ENCODE results near the gene SLC35F5. TPM values are rescaled to one million over a fixed set of nuclear protein-coding genes. Genes with fewer than 3 reads are reported as not detected.

SLC35F5 gene
- total and polyA plus RNA-seq, 2 experiments from 2014 or later, result 10.9 to 30.5 TPM

GRCh38 chr2:113755035-113755834 lies 1.2 kb downstream of the SLC35F5 start (continued):
- no peak for TF ChIP-seq CREB1 (CRISPR knock-in tag; IDR thresholded peaks at IDR 0.05; ENCODE audit: low read depth)
- no peak for TF ChIP-seq ZNF114 (CRISPR knock-in tag; IDR thresholded peaks at IDR 0.05)
- no peak for TF ChIP-seq ZNF462 (CRISPR knock-in tag; IDR thresholded peaks at IDR 0.05)
- TF ChIP-seq NANOG (IDR thresholded peaks at IDR 0.05; ENCODE audit: borderline replicate concordance), result no peak
- no peak for TF ChIP-seq EZH2phosphoT487 (IDR thresholded peaks at IDR 0.05; ENCODE audit: unreplicated experiment)
- no peak for TF ChIP-seq POLR2AphosphoS5 (IDR thresholded peaks at IDR 0.05; ENCODE audit: low read depth)
- TF ChIP-seq STAT1 (IDR thresholded peaks at IDR 0.05; ENCODE audit: unreplicated experiment), result no peak

- H3K27ac Mint-ChIP-seq, result no peak overlapping the region
- no peak overlapping the region for H2AFZ ChIP-seq
- H3K36me3 Mint-ChIP-seq (ENCODE audit: low read depth), result peaks cover 7% of the 10 kb centered on the region; the same call in 2 of the 3 replicates
- DNase-seq (ENCODE audit: low spot score), result no peak
- no peak overlapping the region for H3K4me3 ChIP-seq
- H3K4me1 Mint-ChIP-seq, result peaks cover 7% of the 10 kb centered on the region; the same call in 2 of the 3 replicates
- H3K27me3 ChIP-seq (ENCODE audit: insufficient read depth), result peaks cover 4% of the 10 kb centered on the region; the same call in 1 of the 2 replicates
- H3K27me3 Mint-ChIP-seq (ENCODE audit: insufficient read depth, low read depth, poor library complexity), result peaks cover 5% of the 10 kb centered on the region
- H3K27ac ChIP-seq (ENCODE audit: low read depth), result no peak overlapping the region
- H3K4me2 ChIP-seq, result no peak overlapping the region
- no peaks in the 10 kb centered on the region; the same call in 1 of the 2 replicates for H4K20me1 ChIP-seq (replicated peaks; ENCODE audit: insufficient read depth)
- H3K79me2 ChIP-seq (replicated peaks; ENCODE audit: insufficient read depth), result peaks cover 18% of the 10 kb centered on the region
- no peaks in the 10 kb centered on the region for H3K9me2 ChIP-seq (ENCODE audit: insufficient read depth)
- H3F3A ChIP-seq (replicated peaks; ENCODE audit: low read depth), result no peaks in the 10 kb centered on the region
- no peak for ATAC-seq
- H3K9me3 Mint-ChIP-seq, result peaks cover 2% of the 10 kb centered on the region; the same call in 1 of the 3 replicates
- H3K4me1 ChIP-seq (ENCODE audit: insufficient read depth), result no peaks in the 10 kb centered on the region; the same call in 1 of the 2 replicates
- 0 out of 2 replicates have a peak, but pooled peaks cover 4% of the 10 kb centered on the region for H3K36me3 ChIP-seq (ENCODE audit: insufficient read depth)
- no peak overlapping the region for H3K4me3 Mint-ChIP-seq
- TF ChIP-seq ZNF331 (CRISPR knock-in tag; IDR thresholded peaks at IDR 0.05; ENCODE audit: low read depth), result no peak
- no peak for TF ChIP-seq ZNF462 (CRISPR knock-in tag; IDR thresholded peaks at IDR 0.05)
- TF ChIP-seq EZH2phosphoT487 (IDR thresholded peaks at IDR 0.05; ENCODE audit: unreplicated experiment), result no peak
Measured at GRCh38 chr2:113754160-113754559, 2.3 kb downstream of the SLC35F5 start.

All from GM23338 (cell line).